ENCODE measurements around the gene KCNK5. TPM values are rescaled to one million over a fixed set of nuclear protein-coding genes. Genes with fewer than 3 reads are reported as not detected.

The KCNK5 gene, protein sequence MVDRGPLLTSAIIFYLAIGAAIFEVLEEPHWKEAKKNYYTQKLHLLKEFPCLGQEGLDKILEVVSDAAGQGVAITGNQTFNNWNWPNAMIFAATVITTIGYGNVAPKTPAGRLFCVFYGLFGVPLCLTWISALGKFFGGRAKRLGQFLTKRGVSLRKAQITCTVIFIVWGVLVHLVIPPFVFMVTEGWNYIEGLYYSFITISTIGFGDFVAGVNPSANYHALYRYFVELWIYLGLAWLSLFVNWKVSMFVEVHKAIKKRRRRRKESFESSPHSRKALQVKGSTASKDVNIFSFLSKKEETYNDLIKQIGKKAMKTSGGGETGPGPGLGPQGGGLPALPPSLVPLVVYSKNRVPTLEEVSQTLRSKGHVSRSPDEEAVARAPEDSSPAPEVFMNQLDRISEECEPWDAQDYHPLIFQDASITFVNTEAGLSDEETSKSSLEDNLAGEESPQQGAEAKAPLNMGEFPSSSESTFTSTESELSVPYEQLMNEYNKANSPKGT
- total RNA-seq: 18.6 TPM

GRCh38 chr6:39228992-39229767, at the start of gene KCNK5:
Gene KCNK5 (minus strand): TSS chr6:39229475. CDS start chr6:39229111, 364 bp downstream.
- DNase-seq (ENCODE audit: low read depth in 2 of 3, low spot score in 2 of 3): peak; percentile 26 to 85 (median 80)

GRCh38 chr6:39276379-39276995, 47.2 kb upstream of the KCNK5 start:
- DNase-seq (ENCODE audit: low read depth in 2 of 3, low spot score in 2 of 3): no peak

- DNase-seq (ENCODE audit: low read depth in 2 of 3, low spot score in 2 of 3): no peak
Observed at GRCh38 chr6:39274903-39275302, 45.6 kb upstream of the KCNK5 start.

- DNase-seq (ENCODE audit: low read depth in 2 of 3, low spot score in 2 of 3): no peak
Observed at GRCh38 chr6:39274471-39274870, 45.2 kb upstream of the KCNK5 start.

- no peak for DNase-seq (ENCODE audit: low read depth in 2 of 3, low spot score in 2 of 3)
Observed at GRCh38 chr6:39273406-39273821, 44.1 kb upstream of the KCNK5 start.

GRCh38 chr6:39269961-39270360, 40.7 kb upstream of the KCNK5 start:
- DNase-seq (ENCODE audit: low read depth in 2 of 3, low spot score in 2 of 3): no peak

DNA sequence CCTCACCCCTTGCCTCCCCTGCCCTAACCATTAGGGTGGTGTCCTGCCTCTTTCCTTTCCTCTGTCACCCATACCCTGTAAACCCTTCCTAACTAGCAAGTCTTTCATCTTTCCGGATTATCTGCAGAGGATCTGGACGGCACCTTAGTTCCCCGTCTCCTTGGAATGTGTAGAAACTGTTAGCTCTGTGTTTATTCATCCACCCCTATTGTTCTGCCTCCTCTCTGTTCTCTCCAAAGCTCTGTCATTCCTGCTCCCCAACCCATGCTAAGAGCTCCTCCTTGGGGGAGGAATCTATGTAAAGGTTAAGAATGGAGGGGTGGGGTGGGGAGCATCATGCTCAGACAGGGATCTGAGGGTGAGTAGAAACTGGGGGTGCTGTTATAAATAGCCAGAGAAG, 39.4 kb upstream of the KCNK5 start:
- no peak for DNase-seq (ENCODE audit: low read depth in 2 of 3, low spot score in 2 of 3)

- no peak for DNase-seq (ENCODE audit: low read depth in 2 of 3, low spot score in 2 of 3)
Observed at GRCh38 chr6:39268171-39268570, 38.9 kb upstream of the KCNK5 start.

GRCh38 chr6:39266782-39267355, 37.6 kb upstream of the KCNK5 start:
- no peak for DNase-seq (ENCODE audit: low read depth in 2 of 3, low spot score in 2 of 3)

DNA sequence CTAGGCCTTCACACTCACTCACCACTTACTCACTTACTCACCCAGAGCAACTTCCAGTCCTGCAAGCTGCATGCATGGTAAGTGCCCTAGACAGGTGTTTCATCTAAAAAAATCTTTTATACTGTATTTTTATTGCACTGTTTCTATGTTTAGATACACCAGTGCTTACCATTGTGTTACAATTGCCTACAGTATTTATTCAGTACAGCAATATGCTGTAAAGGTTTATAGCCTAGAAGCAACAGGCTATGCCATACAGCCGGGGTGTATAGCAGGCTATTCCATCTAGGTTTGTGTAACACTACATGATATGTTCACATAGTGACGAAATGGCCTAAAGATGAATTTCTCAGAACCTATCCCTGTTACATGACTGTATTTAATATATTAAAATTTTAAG, 37.1 kb upstream of the KCNK5 start:
- no peak for DNase-seq (ENCODE audit: low read depth in 2 of 3, low spot score in 2 of 3)

GRCh38 chr6:39263303-39264037, 34.2 kb upstream of the KCNK5 start:
- peak in 2 of 3 donors; percentile 48 to 62 for DNase-seq (ENCODE audit: low read depth in 2 of 3, low spot score in 2 of 3)

GRCh38 chr6:39261751-39262150, 32.5 kb upstream of the KCNK5 start:
- no peak for DNase-seq (ENCODE audit: low read depth in 2 of 3, low spot score in 2 of 3)

- no peak for DNase-seq (ENCODE audit: low read depth in 2 of 3, low spot score in 2 of 3)
Observed at GRCh38 chr6:39260953-39261352, 31.7 kb upstream of the KCNK5 start.

DNA sequence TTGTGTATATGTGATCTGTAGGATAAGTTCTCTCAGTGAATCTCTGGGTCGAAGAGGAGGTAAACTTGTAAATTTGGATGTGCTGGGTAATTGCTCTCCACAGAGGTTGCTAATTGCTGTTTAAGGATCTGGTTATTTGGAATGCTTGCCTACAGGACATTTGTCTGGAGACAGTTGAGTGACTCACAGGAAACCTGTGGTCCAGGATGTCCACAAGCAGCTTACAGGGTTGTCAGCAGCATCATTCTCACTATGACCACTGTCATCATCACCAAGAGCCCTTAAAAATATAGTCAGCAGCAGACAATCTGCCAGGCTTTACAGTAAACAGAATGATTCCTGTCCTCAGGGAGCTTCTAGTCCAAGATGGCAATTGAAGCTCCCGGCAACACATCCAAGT, 31.2 kb upstream of the KCNK5 start:
- no peak for DNase-seq (ENCODE audit: low read depth in 2 of 3, low spot score in 2 of 3)

DNA sequence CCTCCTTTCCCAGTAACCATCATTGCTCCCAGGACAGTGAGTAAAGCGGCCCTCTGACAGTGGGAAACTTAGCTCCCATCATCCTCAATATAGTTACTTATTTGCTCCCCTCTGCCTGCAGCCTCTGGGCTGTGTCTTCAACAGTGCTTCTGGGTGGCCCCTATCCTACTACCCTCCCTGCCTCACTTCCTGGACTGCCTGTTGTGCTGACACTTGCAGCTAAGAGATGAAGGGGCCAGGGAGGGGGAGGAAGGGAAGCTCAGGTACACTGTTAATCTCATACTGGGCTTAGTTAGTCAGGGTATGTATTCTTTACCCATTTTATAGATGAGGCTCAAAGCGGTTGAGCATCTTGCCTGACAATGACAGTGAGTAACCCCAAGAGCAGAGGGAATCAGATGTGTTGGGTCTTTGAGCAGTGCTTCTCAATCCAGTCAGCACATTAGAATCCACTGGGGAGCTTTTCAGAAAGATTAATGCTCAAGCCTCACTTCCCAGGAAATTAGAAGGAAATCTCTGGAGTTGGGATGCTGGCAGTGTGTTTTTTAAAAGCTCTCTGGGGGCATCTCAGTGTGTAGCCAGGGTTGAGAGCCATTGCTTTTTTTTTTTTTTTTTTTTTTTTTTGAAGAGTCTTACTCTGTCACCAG, 27.1 kb upstream of the KCNK5 start:
- DNase-seq (ENCODE audit: low read depth in 2 of 3, low spot score in 2 of 3): no peak

- no peak for DNase-seq (ENCODE audit: low read depth in 2 of 3, low spot score in 2 of 3)
Observed at GRCh38 chr6:39254999-39255535, 25.8 kb upstream of the KCNK5 start.

DNA sequence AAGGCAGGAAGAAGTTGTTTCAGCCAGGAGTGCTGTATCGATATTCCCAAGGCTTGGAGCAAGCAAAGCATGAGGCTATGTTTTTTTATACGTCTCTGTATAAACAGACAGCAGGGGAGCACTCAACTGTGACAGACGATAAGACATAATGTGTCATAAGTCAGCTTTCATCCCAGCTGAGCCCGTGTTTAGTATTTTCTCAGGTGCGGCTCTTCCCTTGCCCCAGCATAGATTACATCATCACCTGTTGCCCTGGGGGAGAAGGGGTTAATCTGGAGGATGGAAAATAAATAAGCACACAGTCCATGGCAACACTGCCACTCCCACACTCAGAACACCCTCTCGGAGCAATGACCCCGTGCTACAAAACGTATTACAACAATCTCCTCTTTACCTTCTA, 22.1 kb upstream of the KCNK5 start:
- DNase-seq (ENCODE audit: low read depth in 2 of 3, low spot score in 2 of 3): no peak

DNA sequence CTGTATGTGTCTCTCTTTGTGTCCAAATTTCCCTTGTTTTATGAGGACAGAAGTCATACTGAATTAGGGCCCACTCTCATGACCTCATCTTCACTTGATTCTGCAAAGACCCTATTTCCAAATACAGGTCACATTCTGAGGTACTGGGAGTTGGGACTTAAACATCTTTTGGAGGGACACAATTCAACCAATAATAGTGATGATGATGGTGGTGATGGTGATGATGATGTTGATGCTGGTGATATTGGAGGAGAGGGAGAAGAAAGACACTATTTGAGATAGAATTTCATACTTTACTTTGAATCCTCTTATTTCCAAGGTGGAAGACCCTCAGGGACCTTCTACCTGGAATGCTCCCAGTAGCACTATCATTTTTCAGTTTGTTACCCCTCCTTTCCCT, 21.2 kb upstream of the KCNK5 start:
- DNase-seq (ENCODE audit: low read depth in 2 of 3, low spot score in 2 of 3): no peak

DNA sequence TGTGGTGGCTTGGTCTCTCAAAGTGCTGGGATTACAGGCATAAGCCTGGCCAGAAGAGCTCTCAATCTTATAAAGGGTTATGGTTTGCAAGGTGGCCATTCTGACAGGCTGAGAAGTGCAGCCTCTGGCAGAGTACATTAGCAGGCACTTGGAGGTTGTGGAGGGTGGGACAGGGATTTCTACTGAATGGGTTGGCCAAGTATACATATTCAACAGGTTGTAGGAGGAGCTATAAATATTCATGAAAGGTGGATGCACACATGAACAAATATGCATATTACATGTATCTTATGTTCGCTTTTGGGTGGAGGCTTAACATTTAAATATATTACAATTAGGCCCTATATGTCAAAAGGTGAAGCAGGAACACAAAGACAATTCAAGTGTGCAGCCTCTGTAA, 20.0 kb upstream of the KCNK5 start:
- no peak for DNase-seq (ENCODE audit: low read depth in 2 of 3, low spot score in 2 of 3)

Data from hematopoietic multipotent progenitor cell (in vitro differentiated cells).